GM12874 (cell line): ENCODE results near the gene SLAMF8.

Experiments
- CTCF ChIP-seq: IDR thresholded peaks from 2 replicates; pipeline ENCODE4 v1.5.1; 2011; ENCODE audit warnings: low read depth, mild to moderate bottlenecking, control low read depth, low read length, moderate library complexity; ENCODE audit not compliant: insufficient read depth

The SLAMF8 gene

GRCh38 chr1:159883134-159883533, 56.5 kb downstream of the SLAMF8 start:
- TF ChIP-seq CTCF, result no peak

GRCh38 chr1:159884296-159884695, 57.6 kb downstream of the SLAMF8 start:
- TF ChIP-seq CTCF, result no peak
